HepG2 (cell line): ENCODE results near the gene CERS5. TPM values are rescaled to one million over a fixed set of nuclear protein-coding genes. Genes with fewer than 3 reads are reported as not detected.

Source experiments
- ATAC-seq: fragments of 200-7000 bp; cut with Tn5 transposase; 3 replicates; pipeline ENCODE4 v1.9.1; 2020; ENCODE audit warnings: mild to moderate bottlenecking, moderate library complexity
- BruUV-seq: library from RNA; stranded (reverse); fragments of 400-500 nt; replicated peaks from 2 replicates; lab custom pipeline; 2021; lab: Mats Ljungman, UMichigan
- CTCF ChIA-PET: fragments of 300-600 bp; formaldehyde crosslinking; extraction: SDS; loops from one replicate; lab custom pipeline; 2021; ENCODE audit warnings: low total read pairs, inconsistent platforms, low intra/inter-chr PET ratio; lab: Yijun Ruan, JAX
- POLR2A ChIA-PET: fragments of 350-600 bp; sonication (Branson Sonifier 250); formaldehyde crosslinking; loops from one replicate; lab custom pipeline; 2020; ENCODE audit warnings: antibody characterized with exemption, inconsistent platforms; lab: Yijun Ruan, JAX
- DNase-seq: peaks from one replicate; pipeline ENCODE4 v3.0.0-alpha.2; 2015; ENCODE audit warnings: low spot score
- FAIRE-seq: peaks from 3 replicates; lab custom pipeline; 2011; peaks lifted over from hg19 to GRCh38; lab: Jason Lieb, UNC
- H2AFZ ChIP-seq: one replicate; pipeline ENCODE4 v1.6.1; 2011; ENCODE audit warnings: low read length, inconsistent platforms
- H3K27ac ChIP-seq: fragments of 300-600 bp; 3 replicates; pipeline ENCODE4 v1.8.0; 2011; ENCODE audit warnings: mixed run types, mild to moderate bottlenecking, mixed read lengths, low read length, inconsistent platforms; ENCODE audit not compliant: insufficient read depth; ENCODE audit errors: extremely low read length
- H3K27me3 ChIP-seq, 2 experiments: fragments of 200-600 bp in 1 of 2; 2 replicates in 1 of 2; 3 replicates in 1 of 2; pipeline versions ENCODE4 v1.6.0 to v1.8.0; 2011; ENCODE audit warnings: low read length in 2 of 2, mild to moderate bottlenecking in 2 of 2, moderate library complexity in 2 of 2, inconsistent platforms in 1 of 2; ENCODE audit not compliant: insufficient read depth in 2 of 2, control insufficient read depth in 1 of 2
- H3K36me3 ChIP-seq, 2 experiments: fragments of 200-600 bp in 1 of 2; replicated peaks in 1 of 2; 2 replicates in 1 of 2; 3 replicates in 1 of 2; pipeline versions ENCODE4 v1.5.1 to v1.8.0; 2011; ENCODE audit warnings: low read length in 2 of 2, inconsistent platforms in 1 of 2; ENCODE audit not compliant: insufficient read depth in 2 of 2, control insufficient read depth in 1 of 2
- H3K4me1 ChIP-seq: 2 replicates; pipeline ENCODE4 v1.5.1; 2012; ENCODE audit warnings: low read length, inconsistent platforms; ENCODE audit not compliant: insufficient read depth
- H3K4me2 ChIP-seq: 2 replicates; pipeline ENCODE4 v1.6.0; 2011; ENCODE audit warnings: low read depth, low read length, inconsistent platforms
- H3K4me3 ChIP-seq, 3 experiments: fragments of 200-600 bp in 1 of 3; sonication (generic), shearing (Covaris generic) in 1 of 3; replicated peaks in 1 of 3; 2 replicates each; pipeline ENCODE4 v1.5.1; 2011 to 2016; ENCODE audit warnings: low read length in 3 of 3, inconsistent platforms in 2 of 3, low read depth in 2 of 3, mild to moderate bottlenecking in 2 of 3, control low read depth in 1 of 3, mixed read lengths in 1 of 3; ENCODE audit not compliant: insufficient read depth in 1 of 3
- H3K79me2 ChIP-seq: one replicate; pipeline ENCODE4 v1.6.1; 2011; ENCODE audit warnings: low read length, inconsistent platforms; ENCODE audit not compliant: insufficient read depth
- H3K9ac ChIP-seq: 2 replicates; pipeline ENCODE4 v1.6.0; 2011; ENCODE audit warnings: mild to moderate bottlenecking, low read depth, low read length, inconsistent platforms; ENCODE audit not compliant: insufficient read depth
- H3K9me3 ChIP-seq: 2 replicates; pipeline ENCODE4 v1.5.1; 2012; ENCODE audit warnings: mild to moderate bottlenecking, low read length
- H4K20me1 ChIP-seq: 2 replicates; pipeline ENCODE4 v1.6.0; 2011; ENCODE audit warnings: inconsistent platforms, mild to moderate bottlenecking, low read length, moderate library complexity; ENCODE audit not compliant: insufficient read depth
- FOXA3 ChIP-seq: IDR thresholded peaks from 2 replicates; pipeline ENCODE4 v1.6.1; 2016; ENCODE audit warnings: missing genetic modification reagents, missing compliant biosample characterization
- FOXK2 ChIP-seq: fragments of 450-650 bp; IDR thresholded peaks from 2 replicates; pipeline ENCODE4 v1.6.1; 2016
- IRX3 ChIP-seq: sonication (generic); formaldehyde crosslinking; IDR thresholded peaks from 2 replicates; pipeline ENCODE4 v1.8.1; 2023; ENCODE audit warnings: mild to moderate bottlenecking, low read depth, missing genetic modification reagents, borderline replicate concordance
- NFE2L1 ChIP-seq: sonication (generic); formaldehyde crosslinking; IDR thresholded peaks from 2 replicates; pipeline ENCODE4 v1.4.0; 2020; ENCODE audit warnings: missing genetic modification reagents, mild to moderate bottlenecking, borderline replicate concordance
- NR2F1 ChIP-seq, 2 experiments: fragments of 450-650 bp in 1 of 2; formaldehyde crosslinking in 1 of 2; IDR thresholded peaks; 2 replicates each; pipeline versions ENCODE4 v1.5.0 to v1.6.1; 2016 to 2020; ENCODE audit warnings: mild to moderate bottlenecking in 1 of 2, missing compliant biosample characterization in 1 of 2, missing genetic modification reagents in 1 of 2, moderate library complexity in 1 of 2
- SAFB2 ChIP-seq: sonication (generic); formaldehyde crosslinking; IDR thresholded peaks from 2 replicates; pipeline ENCODE4 v1.5.1; 2020; ENCODE audit warnings: missing genetic modification reagents, low read depth, mild to moderate bottlenecking, borderline replicate concordance
- SMARCC2 ChIP-seq: fragments of 450-650 bp; IDR thresholded peaks from 2 replicates; pipeline ENCODE4 v1.6.1; 2017; ENCODE audit warnings: antibody characterized with exemption, mild to moderate bottlenecking
- SOX5 ChIP-seq: IDR thresholded peaks from 2 replicates; pipeline ENCODE4 v1.6.1; 2016; ENCODE audit warnings: borderline replicate concordance
- SP140L ChIP-seq: sonication (generic); formaldehyde crosslinking; IDR thresholded peaks from 2 replicates; pipeline ENCODE4 v1.4.0; 2020; ENCODE audit warnings: missing genetic modification reagents, borderline replicate concordance
- SP4 ChIP-seq: sonication (generic); formaldehyde crosslinking; IDR thresholded peaks from 2 replicates; pipeline ENCODE4 v1.8.1; 2023; ENCODE audit warnings: mild to moderate bottlenecking, missing genetic modification reagents
- ZEB1 ChIP-seq: IDR thresholded peaks from 2 replicates; pipeline ENCODE4 v1.6.1; 2012; ENCODE audit warnings: mild to moderate bottlenecking, low read depth, inconsistent platforms; ENCODE audit not compliant: insufficient replicate concordance
- ZNF17 ChIP-seq: sonication (generic); formaldehyde crosslinking; IDR thresholded peaks from 2 replicates; pipeline ENCODE4 v1.5.0; 2020; ENCODE audit warnings: mild to moderate bottlenecking, missing genetic modification reagents
- ZNF343 ChIP-seq: sonication (generic); formaldehyde crosslinking; IDR thresholded peaks from 2 replicates; pipeline ENCODE4 v1.4.0; 2020; ENCODE audit warnings: mild to moderate bottlenecking, missing genetic modification reagents
- ZNF670 ChIP-seq: sonication (generic); formaldehyde crosslinking; IDR thresholded peaks from 2 replicates; pipeline ENCODE4 v1.8.0; 2022; ENCODE audit warnings: mild to moderate bottlenecking, missing genetic modification reagents, borderline replicate concordance
- ZNF672 ChIP-seq: sonication (generic); formaldehyde crosslinking; IDR thresholded peaks from 2 replicates; pipeline ENCODE4 v1.8.1; 2022; ENCODE audit warnings: missing genetic modification reagents
- ZNF737 ChIP-seq: sonication (generic); formaldehyde crosslinking; IDR thresholded peaks from 2 replicates; pipeline ENCODE4 v1.5.0; 2020; ENCODE audit warnings: missing genetic modification reagents, mild to moderate bottlenecking, borderline replicate concordance
- ZNF747 ChIP-seq: sonication (generic); formaldehyde crosslinking; IDR thresholded peaks from 2 replicates; pipeline ENCODE4 v1.8.1; 2023; ENCODE audit warnings: missing genetic modification reagents, mild to moderate bottlenecking, borderline replicate concordance
- ZSCAN30 ChIP-seq: sonication (generic); formaldehyde crosslinking; IDR thresholded peaks from 2 replicates; pipeline ENCODE4 v1.5.0; 2020; ENCODE audit warnings: mild to moderate bottlenecking, missing genetic modification reagents
- ZSCAN31 ChIP-seq: sonication (generic); formaldehyde crosslinking; IDR thresholded peaks from 2 replicates; pipeline ENCODE4 v1.5.0; 2020; ENCODE audit warnings: low read depth, mild to moderate bottlenecking, missing genetic modification reagents
- WGBS: methylation state at CpG from one replicate; pipeline ENCODE4 v1.1.6; 2017; ENCODE audit warnings: low lambda C conversion rate; 5-methylcytosine and 5-hydroxymethylcytosine counted together
- in situ Hi-C: cut with HindIII; loops from 2 replicates; pipeline ENCODE4 v1.10.0; 2017; ENCODE audit warnings: low pct_unique_long_range_greater_than_20kb; ENCODE audit not compliant: extremely low pct_ligation_motif_present
- intact Hi-C: fragments of 100-400 bp; cut with micrococcal nuclease; formaldehyde crosslinking; loops from one replicate; pipeline ENCODE4 v1.10.0; 2022; ENCODE audit not compliant: unreplicated experiment
- polyA plus RNA-seq, 8 experiments: library from polyadenylated mRNA; depleted of rRNA in 3 of 8; stranded (reverse) in 7 of 8; unstranded in 1 of 8; fragments of >200 nt; fragmentation: Illumina TruSeq in 4 of 8; extraction: Trizol in 4 of 8; gene quantifications; 2 replicates each; pipeline versions ENCODE4 v1.2.1 to v1.2.3, GENCODE V29; 2011 to 2016; ENCODE audit warnings: low read depth in 4 of 8, missing spikeins in 1 of 8, mixed read lengths in 1 of 8; ENCODE audit not compliant: insufficient read depth in 1 of 8
- total RNA-seq, 5 experiments: library from RNA; depleted of rRNA; stranded (reverse); fragments of >200 nt; fragmentation: Illumina TruSeq; extraction: Trizol; gene quantifications; 2 replicates each; pipeline ENCODE4 v1.2.3, GENCODE V29; 2016; ENCODE audit warnings: low read depth in 1 of 5
- TF ChIP-seq, protein P1 (sequence below): sonication (generic); formaldehyde crosslinking; IDR thresholded peaks from 2 replicates; pipeline ENCODE4 v1.4.0; 2020; ENCODE audit warnings: low read depth, mild to moderate bottlenecking, missing genetic modification reagents

The CERS5 gene
- total and polyA plus RNA-seq, 2 of the 13 experiments (the other 11 are each of a cell fraction or from before 2014, with no cell fraction given) = 22.3 to 48.8 TPM

DNA sequence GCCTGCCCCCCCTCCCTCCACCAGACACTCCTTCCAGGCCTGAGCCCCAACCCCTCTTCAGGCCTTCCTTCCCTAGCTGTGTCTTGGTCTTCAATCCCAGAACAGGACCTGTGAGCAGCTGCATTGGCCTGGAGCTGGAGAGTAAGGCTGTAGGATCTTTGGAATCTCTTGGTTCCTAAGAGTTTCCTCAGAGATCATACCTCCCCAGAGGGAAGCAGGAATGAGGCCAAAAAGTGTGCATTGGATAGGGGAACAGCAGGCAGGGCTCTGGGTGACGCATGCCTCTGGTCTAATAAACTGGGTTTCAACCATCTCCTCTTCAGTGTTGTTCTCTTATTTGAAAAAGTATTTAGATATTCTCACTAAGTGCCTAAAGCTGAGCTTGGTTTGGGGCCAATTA lies 83.9 kb downstream of the CERS5 start:
- Histone ChIP-seq H3K4me2 (peak overlapping the region; percentile 68), H3K9ac (peak overlapping the region; percentile 50; the same call in 1 of the 2 replicates), H2AFZ (no peak overlapping the region), H3K36me3 (peaks cover 4 to 14% of the 10 kb centered on the region in 2 experiments; a peak in 3 of 5 replicates), H3K9me3 (no peaks in the 10 kb centered on the region), H3K27ac (peak overlapping the region; percentile 62), H3K27me3 (no peaks in the 10 kb centered on the region)
- DNase-seq = no peak
- 100% methylated on average over 1 of the region's 1 CpG for WGBS
- CTCF ChIA-PET = no interaction called here
- in situ Hi-C loops = no loop called here
- TF ChIP-seq FOXK2 (no peak), NFE2L1 (CRISPR knock-in tag) (no peak), SP140L (CRISPR knock-in tag) (no peak), ZNF343 (CRISPR knock-in tag) (0 out of 2 replicates have a peak, but pooled peaks have one; percentile 9), ZSCAN31 (CRISPR knock-in tag) (no peak), ZEB1 (no peak)
- TF ChIP-seq, all 625 proteins: peak for 1
- Histone ChIP-seq H4K20me1 (peaks cover 4% of the 10 kb centered on the region; the same call in 1 of the 2 replicates), H3K4me1 (peaks cover 78% of the 10 kb centered on the region), H3K4me3 (peak overlapping the region in 1 of 3 experiments; percentile 59; a peak in 1 of 6 replicates), H3K79me2 (peaks cover 11% of the 10 kb centered on the region)
- ATAC-seq (no peak), FAIRE-seq (no peak)
- no TSS peak for BruUV-seq
- POLR2A ChIA-PET = interaction anchor here (0.6 to 7.4 kb wide), 17 partner anchors 9 to 421 kb away, joined by 3 to 265 read pairs (median 4); partner anchors contain the start of genes CERS5, COX14, DIP2B and GPD1
- intact Hi-C loops = no loop called here

DNA sequence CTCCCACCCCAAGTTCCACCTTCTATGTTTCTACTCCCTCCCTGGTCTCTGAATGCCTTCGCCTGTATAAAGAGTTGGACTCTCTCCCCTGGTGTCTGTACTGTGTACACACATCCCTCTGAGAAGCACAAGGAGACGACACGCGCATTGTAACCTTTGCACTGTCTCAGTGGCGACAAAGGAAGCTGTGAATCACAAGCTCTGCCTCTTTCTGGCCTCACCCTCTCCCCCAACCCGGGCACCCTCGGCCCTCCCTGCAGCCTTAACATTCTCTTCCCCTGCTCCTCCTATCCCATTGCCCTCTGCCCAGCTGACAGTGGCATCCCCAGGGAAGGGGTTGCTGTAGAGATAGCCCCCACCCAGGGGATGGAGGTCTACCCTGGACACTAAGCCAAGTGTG lies 84.5 kb downstream of the CERS5 start:
- no TSS peak for BruUV-seq
- peak overlapping the region; percentile 50 for H3K9ac ChIP-seq
- TF ChIP-seq SOX5 (CRISPR knock-in tag) (peak; percentile 80; the same call in 1 of the 2 replicates), ZSCAN30 (CRISPR knock-in tag) (no peak), SP4 (no peak), ZNF747 (no peak), SAFB2 (CRISPR knock-in tag) (no peak), FOXA3 (CRISPR knock-in tag) (peak; percentile 85), ZNF670 (no peak), SMARCC2 (no peak), ZNF17 (CRISPR knock-in tag) (no peak), IRX3 (CRISPR knock-in tag) (no peak), ZNF737 (CRISPR knock-in tag) (no peak), ZNF672 (CRISPR knock-in tag) (no peak), NR2F1 (CRISPR knock-in tag; IDR thresholded peaks at IDR 0.05) (peak in 1 of 2 experiments; percentile 34; a peak in 1 of 4 replicates)
- TF ChIP-seq, protein P1, sequence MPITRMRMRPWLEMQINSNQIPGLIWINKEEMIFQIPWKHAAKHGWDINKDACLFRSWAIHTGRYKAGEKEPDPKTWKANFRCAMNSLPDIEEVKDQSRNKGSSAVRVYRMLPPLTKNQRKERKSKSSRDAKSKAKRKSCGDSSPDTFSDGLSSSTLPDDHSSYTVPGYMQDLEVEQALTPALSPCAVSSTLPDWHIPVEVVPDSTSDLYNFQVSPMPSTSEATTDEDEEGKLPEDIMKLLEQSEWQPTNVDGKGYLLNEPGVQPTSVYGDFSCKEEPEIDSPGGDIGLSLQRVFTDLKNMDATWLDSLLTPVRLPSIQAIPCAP = no peak

More for the DNA sequence above, 84.5 kb downstream of the CERS5 start:
- peaks cover 71% of the 10 kb centered on the region for H3K4me1 ChIP-seq
- H3K79me2 ChIP-seq = peaks cover 11% of the 10 kb centered on the region
- intact Hi-C loops = no loop called here
- POLR2A ChIA-PET = interaction anchor here (0.6 to 7.4 kb wide), 16 partner anchors 8 to 422 kb away, joined by 3 to 265 read pairs (median 4); partner anchors contain the start of genes CERS5, COX14, DIP2B and GPD1
- peak overlapping the region; percentile 29 to 59 (median 31); a peak in 5 of 6 replicates for H3K4me3 ChIP-seq
- FAIRE-seq (peak; percentile 91), ATAC-seq (peak; percentile 52), DNase-seq (peak; percentile 89)
- peak overlapping the region; percentile 68 for H3K4me2 ChIP-seq
- peaks cover 4 to 9% of the 10 kb centered on the region in 2 experiments; a peak in 2 of 5 replicates for H3K36me3 ChIP-seq
- H3K27me3 ChIP-seq = no peaks in the 10 kb centered on the region
- in situ Hi-C loops = no loop called here
- no peak overlapping the region for H2AFZ ChIP-seq
- peaks cover 4% of the 10 kb centered on the region; the same call in 1 of the 2 replicates for H4K20me1 ChIP-seq
- CTCF ChIA-PET = no interaction called here
- H3K27ac ChIP-seq = peak overlapping the region; percentile 62
- WGBS = 2% methylated on average over 7 of the region's 7 CpGs
- H3K9me3 ChIP-seq = no peaks in the 10 kb centered on the region
